ENCODE data around the gene TPBGL.
"Not testable (repeated sequence)": the region's sequence is repeated elsewhere in the genome, so short reads cannot be mapped to it uniquely, and the experiment has no call there.

TPBGL gene

DNA sequence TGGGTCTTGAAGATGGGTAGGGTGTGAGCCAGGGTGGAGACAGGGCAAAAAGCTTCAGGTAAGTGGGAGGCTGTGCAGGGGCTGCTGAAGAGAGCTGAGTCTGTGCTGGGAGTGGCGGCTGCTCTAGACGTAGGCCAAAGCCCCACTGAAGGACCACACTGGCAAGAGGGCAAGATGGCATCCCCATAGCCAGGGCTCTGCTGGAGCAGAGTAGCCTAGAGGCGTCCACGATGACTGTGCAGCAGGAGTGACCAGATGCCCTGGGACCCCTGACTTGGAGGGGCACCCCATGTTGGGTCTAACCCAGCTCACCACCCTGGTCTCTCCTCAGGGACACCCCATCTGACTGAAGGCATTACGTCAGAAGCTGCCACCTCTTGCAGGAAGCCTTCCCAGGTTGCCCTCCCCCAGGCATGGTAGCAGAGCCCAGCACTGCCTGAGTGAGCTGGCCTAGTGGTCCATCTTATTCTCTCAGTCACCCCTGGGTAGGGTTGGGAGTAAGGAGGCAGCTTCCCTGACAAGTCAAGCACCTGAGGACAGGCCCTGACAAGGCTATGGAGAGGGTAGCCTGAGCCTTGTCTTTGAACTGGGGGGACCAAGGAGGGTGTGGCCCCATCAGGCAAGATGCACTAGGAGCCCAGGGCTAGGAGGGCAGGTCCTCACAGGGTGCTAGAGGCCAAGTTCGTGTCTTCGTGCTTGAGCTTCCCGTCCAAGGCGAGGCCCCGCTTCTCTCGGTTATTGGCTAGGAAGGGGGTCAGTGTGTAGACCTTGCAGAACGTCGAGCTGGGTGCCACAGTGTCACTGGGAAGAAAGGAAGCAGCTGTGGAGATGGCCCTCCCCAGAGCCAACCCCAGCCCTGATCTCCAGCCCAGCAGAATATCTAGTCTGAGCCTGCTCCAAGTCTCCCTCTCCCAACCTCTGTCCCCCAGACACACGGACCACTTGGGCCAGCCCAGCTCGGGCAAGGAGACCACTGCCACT is 33.1 kb downstream of the TPBGL start:
- DNase-seq: no peak

GRCh38 chr11:75274716-75275115 is 34.1 kb downstream of the TPBGL start:
- DNase-seq: not testable (repeated sequence)

DNA sequence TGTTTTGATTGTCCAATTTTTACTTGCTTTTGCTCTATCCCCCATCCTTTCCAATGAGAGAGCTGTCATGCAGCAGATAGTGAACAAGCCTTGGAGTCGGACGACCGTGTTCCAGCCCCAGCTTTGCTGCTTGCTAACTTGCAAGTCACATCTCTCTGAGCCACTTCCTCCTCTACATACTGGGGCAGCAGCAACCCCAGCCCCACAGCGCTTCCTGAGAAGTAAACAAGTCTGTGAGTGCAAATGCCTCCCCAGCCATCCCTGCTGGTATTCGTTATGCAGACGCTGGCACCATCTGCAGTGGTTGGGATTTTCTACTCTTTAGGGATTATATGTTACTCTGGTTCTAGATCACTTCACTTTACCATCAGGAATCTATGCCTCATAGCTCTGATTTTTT is 35.0 kb downstream of the TPBGL start:
- no peak for DNase-seq

GRCh38 chr11:75276186-75276585 is 35.6 kb downstream of the TPBGL start:
- DNase-seq: no peak

DNA sequence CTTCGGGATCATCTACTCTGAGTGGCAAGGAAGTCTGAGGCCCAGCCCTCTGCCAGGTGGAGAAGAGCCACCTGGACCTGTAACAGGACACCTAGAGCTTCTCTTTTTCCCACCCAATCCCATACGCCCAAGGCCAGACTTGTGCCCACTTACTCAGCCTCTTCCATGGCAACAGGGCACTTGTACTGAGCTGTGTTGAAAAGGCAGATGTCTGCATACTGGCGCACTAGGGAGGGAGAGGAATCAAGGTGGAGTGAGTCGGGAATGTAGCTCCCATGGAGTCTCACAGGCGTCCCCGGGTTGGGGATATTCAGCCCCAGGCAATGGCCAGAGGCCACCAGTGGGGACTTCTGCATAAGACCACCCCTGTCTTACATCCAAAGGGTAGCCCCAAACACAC is 36.1 kb downstream of the TPBGL start:
- DNase-seq: no peak

DNA sequence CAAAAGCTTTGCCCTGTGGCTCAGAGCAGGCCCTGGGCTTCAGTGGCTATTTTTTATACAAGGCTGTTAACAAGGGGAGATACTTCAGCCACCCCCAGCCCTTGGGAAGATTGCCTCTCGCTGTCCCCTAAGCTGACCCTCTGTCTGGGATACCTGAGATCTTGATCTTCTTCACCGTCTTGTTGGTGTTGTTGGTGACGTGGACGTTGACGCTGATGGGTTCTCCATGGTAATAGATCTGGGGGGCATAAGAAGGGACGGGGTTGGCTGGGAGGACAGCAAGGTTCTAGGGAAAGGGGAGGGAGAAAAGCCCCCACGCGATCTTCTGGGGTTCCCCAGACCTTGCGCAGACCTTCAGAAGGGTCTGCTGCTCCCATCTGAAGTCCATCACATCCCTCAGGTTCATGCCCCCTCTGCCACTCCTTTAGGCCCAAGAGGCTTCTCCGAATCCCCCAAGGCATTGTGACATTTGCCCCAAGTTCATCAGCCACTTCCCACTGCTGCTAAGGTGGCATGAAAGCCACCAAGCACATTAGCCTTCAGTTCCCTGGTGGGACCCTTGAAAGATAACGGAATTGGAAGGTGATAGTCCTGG is 36.7 kb downstream of the TPBGL start:
- DNase-seq: no peak

DNA sequence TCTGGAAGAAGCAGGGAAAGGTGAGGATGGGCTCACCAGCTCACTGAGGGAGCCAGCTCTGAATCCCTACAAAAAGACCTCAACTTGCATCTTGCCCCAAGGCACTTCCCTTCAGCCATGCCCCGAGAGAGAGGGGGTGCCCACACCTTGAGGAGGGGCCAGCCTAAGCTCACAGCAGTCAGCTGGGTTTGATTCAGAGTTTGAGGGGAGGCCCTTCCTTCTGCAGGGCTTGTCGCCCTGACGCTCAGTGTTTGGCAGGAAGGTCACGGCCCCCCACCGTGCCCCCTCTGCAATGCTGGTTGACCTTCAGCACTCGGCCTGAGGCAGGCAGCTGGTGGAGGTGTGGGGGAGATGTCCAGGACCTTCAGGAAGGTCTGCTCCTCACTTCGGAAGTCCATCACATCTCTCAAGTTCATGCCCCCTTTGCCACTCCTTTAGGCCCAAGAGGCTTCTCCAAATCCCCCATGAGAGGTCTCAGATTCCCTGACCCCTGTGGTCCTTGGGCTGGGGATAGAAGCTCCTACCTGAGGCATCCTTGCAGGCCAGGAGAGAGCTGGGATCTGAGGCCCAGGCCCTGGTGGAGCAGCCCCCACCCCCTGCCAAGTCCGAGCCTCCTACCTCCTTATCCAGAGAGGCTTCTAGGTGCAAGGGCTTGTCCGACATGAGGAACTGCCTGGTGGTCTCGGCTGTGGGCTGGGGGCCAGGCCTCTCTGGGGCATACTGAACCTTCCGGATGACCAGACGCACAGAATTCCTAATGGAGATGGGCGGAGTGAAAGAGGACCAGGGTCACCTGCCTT is 37.6 kb downstream of the TPBGL start:
- no peak for DNase-seq

- DNase-seq: no peak
Observed at GRCh38 chr11:75279273-75279672, 38.7 kb downstream of the TPBGL start.

- DNase-seq: peak; percentile 48
Observed at GRCh38 chr11:75280227-75280701, 39.7 kb downstream of the TPBGL start.

DNA sequence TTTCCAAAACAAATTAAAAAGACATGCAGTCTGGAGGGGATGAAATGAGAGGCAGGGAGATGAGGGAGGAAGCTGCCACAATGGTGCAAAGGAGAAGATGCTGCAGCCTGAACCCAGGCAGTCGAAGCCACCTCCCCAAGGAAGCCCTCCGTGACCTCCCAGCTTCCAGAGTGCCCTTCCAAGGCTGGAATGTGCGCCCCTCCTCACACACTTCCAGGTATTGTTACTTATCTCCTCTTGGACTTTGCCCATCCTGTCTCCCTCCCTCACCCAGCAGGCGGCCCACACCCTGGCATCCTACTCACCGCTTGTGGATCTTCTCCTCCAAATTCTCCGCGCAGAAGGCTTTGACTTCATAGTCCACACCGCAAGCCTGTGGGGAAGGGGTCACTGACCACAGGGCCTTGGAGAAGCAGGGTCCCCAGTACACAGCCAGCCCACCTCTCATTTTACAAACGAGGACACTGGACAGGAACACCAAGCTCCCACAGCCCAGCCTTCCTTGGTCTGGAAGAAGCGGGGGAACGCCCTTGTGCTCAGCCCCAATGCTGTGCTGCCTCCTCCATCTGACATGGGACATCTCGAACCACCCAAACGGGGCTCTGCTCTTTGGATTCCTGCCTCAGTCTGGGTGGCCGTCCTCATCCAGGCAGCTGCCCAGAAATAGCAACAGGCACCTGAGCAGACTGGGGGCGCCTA is 40.3 kb downstream of the TPBGL start:
- DNase-seq: no peak

GRCh38 chr11:75281469-75282095 is 41.0 kb downstream of the TPBGL start:
- DNase-seq: no peak

- no peak for DNase-seq
Observed at GRCh38 chr11:75283391-75283931, 42.9 kb downstream of the TPBGL start.

DNA sequence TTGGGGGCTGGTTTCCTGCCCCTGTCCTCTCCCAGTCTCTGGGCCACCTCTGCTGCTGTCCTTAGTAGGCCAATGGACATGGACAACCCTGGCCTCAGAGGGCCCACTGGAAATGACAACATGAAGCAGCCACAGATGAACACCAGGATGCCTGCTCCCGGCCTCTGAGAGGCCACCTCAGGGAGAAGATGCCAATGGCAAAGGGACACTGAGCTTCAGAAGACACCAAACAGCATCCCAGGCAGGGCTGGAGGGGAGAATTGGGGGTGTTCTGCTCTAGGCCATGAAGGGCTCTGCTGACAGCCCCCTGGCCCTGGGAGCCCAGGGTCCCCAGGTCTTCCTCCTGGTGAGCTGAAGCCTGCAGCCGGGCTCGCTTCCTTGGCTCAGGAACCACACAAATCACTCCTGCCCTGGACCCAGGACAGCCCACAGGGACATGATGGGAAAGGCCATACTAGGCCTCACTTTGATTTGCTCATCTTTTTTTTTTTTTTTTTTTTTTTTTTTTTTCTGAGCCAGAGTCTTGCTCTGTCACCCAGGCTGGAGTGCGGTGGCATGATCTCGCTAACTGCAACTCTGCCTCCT is 45.3 kb downstream of the TPBGL start:
- no peak for DNase-seq

DNA sequence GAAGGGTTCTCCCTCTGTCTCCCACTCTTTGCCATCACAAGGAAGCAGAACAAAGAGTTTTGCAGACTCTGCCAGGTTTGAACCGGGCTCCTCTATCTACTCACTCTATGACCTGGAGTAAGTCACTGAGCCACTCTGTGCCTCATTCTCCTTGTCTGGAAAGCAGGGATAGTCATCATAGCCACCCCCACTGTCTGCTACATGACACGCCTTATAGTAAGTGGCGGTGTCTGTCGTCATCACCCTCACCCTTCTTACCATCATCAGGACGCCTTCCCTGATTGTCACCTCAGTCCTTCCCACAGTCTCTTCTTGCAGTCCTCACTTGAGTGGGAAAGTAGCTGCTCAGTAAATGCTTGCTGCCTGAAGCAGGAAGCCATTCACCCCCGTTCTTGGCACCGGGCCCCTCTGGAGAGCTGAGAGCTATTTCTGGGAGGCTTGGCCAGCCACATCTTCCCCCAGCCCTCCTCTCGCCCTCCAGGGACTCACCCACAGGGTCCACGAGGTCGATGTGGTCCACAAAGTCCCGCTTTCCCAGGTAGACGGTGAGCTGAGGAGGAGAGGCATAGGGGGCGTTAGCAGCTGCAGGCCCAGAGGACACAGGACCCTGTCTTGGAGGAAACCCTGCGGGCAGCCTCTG is 46.4 kb downstream of the TPBGL start:
- DNase-seq: no peak

GRCh38 chr11:75287579-75287978 is 47.0 kb downstream of the TPBGL start:
- no peak for DNase-seq

- DNase-seq: no peak
Observed at GRCh38 chr11:75289511-75289760, 48.9 kb downstream of the TPBGL start.

- no peak for DNase-seq
Observed at GRCh38 chr11:75289919-75290318, 49.3 kb downstream of the TPBGL start.

GRCh38 chr11:75291741-75292140 is 51.2 kb downstream of the TPBGL start:
- no peak for DNase-seq

- DNase-seq: no peak
Observed at GRCh38 chr11:75292943-75293342, 52.4 kb downstream of the TPBGL start.

Measured in NCI-H446 treated with DMSO at 0.1 percent for 48 hours (cell line).